PC-3 (cell line): ENCODE measurements around the gene FUS. TPM values are rescaled to one million over a fixed set of nuclear protein-coding genes. Genes with fewer than 3 reads are reported as not detected.
"Not testable (repeated sequence)": the region's sequence is repeated elsewhere in the genome, so short reads cannot be mapped to it uniquely, and the experiment has no call there.

ENCODE experiments used
- ATAC-seq: fragments of 200-7000 bp; cut with Tn5 transposase; 2 replicates; pipeline ENCODE4 v1.9.1; 2020; ENCODE audit warnings: mild to moderate bottlenecking, moderate library complexity
- BruUV-seq: library from RNA; stranded (reverse); fragments of 400-500 nt; replicated peaks from 2 replicates; lab custom pipeline; 2021; lab: Mats Ljungman, UMichigan
- CTCF ChIA-PET: fragments of 300-600 bp; sonication (Branson Sonifier 250); formaldehyde crosslinking; loops from one replicate; lab custom pipeline; 2022; ENCODE audit warnings: antibody characterized with exemption; lab: Charles Lee
- POLR2A ChIA-PET: fragments of 300-600 bp; sonication (Branson Sonifier 250); formaldehyde crosslinking; loops from one replicate; lab custom pipeline; 2022; ENCODE audit warnings: antibody characterized with exemption; ENCODE audit not compliant: unreplicated experiment; lab: Charles Lee
- DNase-seq: peaks from one replicate; pipeline ENCODE4 v3.0.0-alpha.2; 2015
- H2AFZ ChIP-seq: fragments of 300-600 bp; sonication (generic); 2 replicates; pipeline ENCODE4 v1.6.0; 2016; ENCODE audit warnings: antibody characterized with exemption, low read length
- H3F3A ChIP-seq: fragments of 300-600 bp; sonication (generic); one replicate; pipeline ENCODE4 v1.6.0; 2017; ENCODE audit warnings: antibody characterized with exemption, low read length, control low read depth, mild to moderate bottlenecking; ENCODE audit not compliant: unreplicated experiment
- H3K27ac ChIP-seq: fragments of 300-600 bp; sonication (generic); 2 replicates; pipeline ENCODE4 v1.5.1; 2016; ENCODE audit warnings: mild to moderate bottlenecking, low read length
- H3K27me3 ChIP-seq: fragments of 300-600 bp; sonication (generic); 2 replicates; pipeline ENCODE4 v1.6.1; 2016; ENCODE audit warnings: low read length, mixed read lengths
- H3K36me3 ChIP-seq: fragments of 300-600 bp; sonication (generic); 2 replicates; pipeline ENCODE4 v1.6.1; 2016; ENCODE audit warnings: low read depth, mixed run types, low read length, mixed read lengths
- H3K4me1 ChIP-seq: fragments of 300-600 bp; sonication (generic); 2 replicates; pipeline ENCODE4 v1.5.1; 2016; ENCODE audit warnings: low read length; ENCODE audit not compliant: insufficient read depth
- H3K4me2 ChIP-seq: fragments of 300-600 bp; sonication (generic); 2 replicates; pipeline ENCODE4 v1.6.0; 2016; ENCODE audit warnings: low read length
- H3K4me3 ChIP-seq: fragments of 300-600 bp; sonication (generic); 2 replicates; pipeline ENCODE4 v1.5.1; 2016; ENCODE audit warnings: mild to moderate bottlenecking, low read length, mixed read lengths
- H3K79me2 ChIP-seq: fragments of 300-600 bp; sonication (generic); 2 replicates; pipeline ENCODE4 v1.6.1; 2017; ENCODE audit warnings: low read length, mixed read lengths
- H3K9ac ChIP-seq: fragments of 300-600 bp; sonication (generic); 2 replicates; pipeline ENCODE4 v1.6.0; 2016; ENCODE audit warnings: mild to moderate bottlenecking, low read length
- H3K9me2 ChIP-seq: fragments of 300-600 bp; sonication (generic); replicated peaks from 2 replicates; pipeline ENCODE4 v1.6.1; 2016; ENCODE audit warnings: mixed run types, low read length, mixed read lengths
- H3K9me3 ChIP-seq: fragments of 300-600 bp; sonication (generic); 2 replicates; pipeline ENCODE4 v1.6.1; 2016; ENCODE audit warnings: low read length, mixed read lengths
- H4K20me1 ChIP-seq: fragments of 300-600 bp; sonication (generic); 2 replicates; pipeline ENCODE4 v1.6.1; 2016; ENCODE audit warnings: low read length, mixed read lengths
- CTCF ChIP-seq: fragments of 300-600 bp; sonication (generic); conservative IDR thresholded peaks from 2 replicates; pipeline ENCODE4 v1.5.1; 2017; ENCODE audit warnings: antibody characterized with exemption, low read depth, mild to moderate bottlenecking, low read length
- EZH2 ChIP-seq: fragments of 300-600 bp; sonication (generic); IDR thresholded peaks from one replicate; pipeline ENCODE4 v1.6.1; 2017; ENCODE audit warnings: antibody characterized with exemption, mild to moderate bottlenecking, low read length; ENCODE audit not compliant: unreplicated experiment
- EZH2phosphoT487 ChIP-seq: fragments of 300-600 bp; sonication (generic); IDR thresholded peaks from 2 replicates; pipeline ENCODE4 v1.6.1; 2018; ENCODE audit warnings: mild to moderate bottlenecking, antibody characterized with exemption, low read length, borderline replicate concordance
- intact Hi-C: fragments of 100-400 bp; cut with micrococcal nuclease; formaldehyde crosslinking; loops from 2 replicates; pipeline ENCODE4 v1.9.0; 2023
- total RNA-seq: library from RNA; depleted of rRNA; stranded (reverse); fragments of >200 nt; gene quantifications from 2 replicates; pipeline ENCODE4 v1.2.3, GENCODE V29; 2014

The FUS gene
- total RNA-seq, 1 experiment from 2014 or later = 43.0 TPM

- no TSS peak for BruUV-seq
- peaks cover 24% of the 10 kb centered on the region for H4K20me1 ChIP-seq
Observed at GRCh38 chr16:31199430-31200041, 19.6 kb downstream of the FUS start.

GRCh38 chr16:31200111-31200510 is 20.2 kb downstream of the FUS start:
- POLR2A ChIA-PET = interaction anchor here (0.6 kb wide), 1 partner anchor 27 kb away, joined by 3 read pairs; no protein-coding TSS in a partner anchor
- DNase-seq, H3K27me3 ChIP-seq, H3K9me3 ChIP-seq, H2AFZ ChIP-seq, BruUV-seq, H3K36me3 ChIP-seq, H3K4me2 ChIP-seq, ATAC-seq, H3K9me2 ChIP-seq, H3K79me2 ChIP-seq, H3K27ac ChIP-seq, H3F3A ChIP-seq, H3K4me3 ChIP-seq, H3K9ac ChIP-seq, CTCF ChIA-PET: not testable (repeated sequence)
- Histone ChIP-seq H4K20me1 (peaks cover 19% of the 10 kb centered on the region), H3K4me1 (peaks cover 22% of the 10 kb centered on the region; the same call in 1 of the 2 replicates)
- intact Hi-C loops = loop anchor here (10.0 kb wide), 1 partner anchor 255 kb away; the partner anchor contains the start of gene ARMC5

More at GRCh38 chr16:31199430-31200041, 19.6 kb downstream of the FUS start:
- ATAC-seq = no peak
- H3K27me3 ChIP-seq = no peaks in the 10 kb centered on the region
- H3K9me3 ChIP-seq = no peaks in the 10 kb centered on the region
- intact Hi-C loops = loop anchor here (10.0 kb wide), 1 partner anchor 255 kb away; the partner anchor contains the start of gene ARMC5
- peaks cover 14% of the 10 kb centered on the region for H3K36me3 ChIP-seq
- no peak overlapping the region for H3K4me3 ChIP-seq
- H3K79me2 ChIP-seq = no peaks in the 10 kb centered on the region
- no peak overlapping the region for H3K27ac ChIP-seq
- POLR2A ChIA-PET = interaction anchor here (0.6 kb wide), 1 partner anchor 42 kb away, joined by 5 read pairs; no protein-coding TSS in a partner anchor
- CTCF ChIA-PET = no interaction called here
- H3K9ac ChIP-seq = no peak overlapping the region
- no peak overlapping the region for H3K4me2 ChIP-seq
- no peak overlapping the region for H2AFZ ChIP-seq
- H3K4me1 ChIP-seq = peaks cover 22% of the 10 kb centered on the region; the same call in 1 of the 2 replicates
- H3K9me2 ChIP-seq = no peaks in the 10 kb centered on the region
- TF ChIP-seq EZH2 (no peak), EZH2phosphoT487 (no peak), CTCF (no peak)
- no peak for DNase-seq
- H3F3A ChIP-seq = no peaks in the 10 kb centered on the region

- POLR2A ChIA-PET = interaction anchor here (0.6 kb wide), 1 partner anchor 26 kb away, joined by 3 read pairs; no protein-coding TSS in a partner anchor
- BruUV-seq = no TSS peak
- CTCF ChIA-PET = no interaction called here
- H3K4me3 ChIP-seq = peak overlapping the region; percentile 68; the same call in 1 of the 2 replicates
- TF ChIP-seq EZH2 (no peak), EZH2phosphoT487 (no peak), CTCF (no peak)
- H3K27me3 ChIP-seq = no peaks in the 10 kb centered on the region
- DNase-seq (peak; percentile 50), ATAC-seq (peak; percentile 35)
- intact Hi-C loops = loop anchor here (10.0 kb wide), 1 partner anchor 254 kb away; the partner anchor contains the start of gene ARMC5
- no peaks in the 10 kb centered on the region for H3K9me2 ChIP-seq
- no peaks in the 10 kb centered on the region for H3K9me3 ChIP-seq
- no peak overlapping the region for H3K9ac ChIP-seq
- no peaks in the 10 kb centered on the region for H3F3A ChIP-seq
- H4K20me1 ChIP-seq = peaks cover 12% of the 10 kb centered on the region
- peak overlapping the region; percentile 83 for H3K4me2 ChIP-seq
- no peaks in the 10 kb centered on the region for H3K79me2 ChIP-seq
- H3K4me1 ChIP-seq = peaks cover 22% of the 10 kb centered on the region; the same call in 1 of the 2 replicates
- H2AFZ ChIP-seq = no peak overlapping the region
- peaks cover 5% of the 10 kb centered on the region; the same call in 1 of the 2 replicates for H3K36me3 ChIP-seq
- no peak overlapping the region for H3K27ac ChIP-seq
Observed at GRCh38 chr16:31200821-31201568, 21.1 kb downstream of the FUS start.
